GM18511 (cell line): ENCODE data around the gene TSPAN6.

Experiments used
- ATAC-seq: cut with Tn5 transposase; IDR thresholded peaks from one replicate; pipeline ENCODE4 v1.9.1; 2021; ENCODE audit warnings: mild to moderate bottlenecking, moderate library complexity; ENCODE audit not compliant: unreplicated experiment

TSPAN6 gene

DNA sequence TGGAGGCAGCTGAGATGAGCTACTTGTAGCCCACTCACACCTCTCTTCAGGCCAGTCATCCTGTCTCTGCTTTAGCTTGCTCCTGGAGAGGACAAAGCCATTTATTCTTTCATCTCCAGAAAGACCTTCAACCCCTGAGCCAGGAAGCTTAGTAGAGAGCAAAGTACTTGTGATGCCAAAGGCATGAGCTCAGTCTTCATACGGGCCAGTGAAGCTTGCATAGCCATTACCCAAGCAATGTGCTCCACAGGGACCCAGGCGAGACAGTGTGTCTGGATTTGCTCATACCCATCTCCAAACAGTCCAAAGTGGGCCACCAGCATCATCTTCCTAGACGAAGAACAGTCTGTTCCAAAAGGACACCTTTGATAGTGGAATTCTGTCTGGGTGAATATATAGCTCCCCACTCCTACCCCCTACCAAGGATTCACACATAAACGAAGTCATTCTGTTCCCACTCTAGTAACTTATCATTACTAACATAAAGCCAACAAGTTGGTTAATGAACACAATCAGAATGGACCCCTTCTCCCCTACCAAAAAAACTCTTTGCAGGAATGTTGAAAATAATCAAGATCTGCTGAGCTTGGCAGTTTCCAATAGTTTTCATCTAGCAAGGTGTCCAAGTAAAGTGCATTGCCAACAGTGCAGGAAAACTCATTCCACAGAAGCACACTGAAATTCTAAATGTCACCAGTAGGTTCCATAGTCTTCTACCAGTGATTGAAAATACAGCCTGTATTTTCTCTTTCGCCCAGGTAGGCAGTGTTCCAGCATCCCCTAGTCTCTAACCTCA lies 45.2 kb downstream of the TSPAN6 start:
- no peak for ATAC-seq

- no peak for ATAC-seq
Measured at GRCh38 chrX:100587861-100588260, 48.7 kb downstream of the TSPAN6 start.

GRCh38 chrX:100586747-100587146 lies 49.9 kb downstream of the TSPAN6 start:
- ATAC-seq, result no peak

DNA sequence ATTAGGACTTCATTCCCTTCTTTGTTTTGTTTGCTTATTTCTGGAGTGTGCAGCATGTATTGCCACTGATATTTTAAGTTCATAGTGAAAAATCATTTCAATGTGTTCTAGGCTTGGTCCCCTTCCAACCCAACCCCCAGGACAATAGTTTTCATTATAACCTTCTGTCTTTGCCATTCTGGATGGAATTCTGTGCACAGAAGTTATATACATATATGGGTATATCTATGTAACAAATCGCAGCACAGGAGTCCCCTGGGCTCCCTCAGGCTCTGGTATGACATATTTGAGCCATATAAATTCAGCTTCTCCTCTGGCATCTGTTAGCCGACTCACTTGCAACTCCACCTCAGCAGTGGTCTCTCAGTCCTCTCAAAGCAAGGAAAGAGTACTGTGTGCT lies 52.0 kb downstream of the TSPAN6 start, which contains the start of gene TNMD:
Gene TNMD, plus strand, starts transcription at position 326 of the 400 bp plus-strand sequence. CDS start 83 bp downstream, outside the sequence.
- no peak for ATAC-seq
